KBM-7 (cell line): Measurements from ENCODE around the gene HOOK1.
"Not testable (repeated sequence)": the region's sequence is repeated elsewhere in the genome, so short reads cannot be mapped to it uniquely, and the experiment has no call there.

ENCODE experiments used
- DNase-seq: peaks from one replicate; pipeline ENCODE4 v3.0.0-alpha.2; 2015
- in situ Hi-C: fragments of 300-500 bp; cut with MboI; formaldehyde crosslinking; loops from 2 replicates; pipeline ENCODE4 v1.14.3; 2020; ENCODE audit warnings: low sequenced_read_pairs, low pct_unique_long_range_greater_than_20kb, mixed read lengths

The HOOK1 gene

DNA sequence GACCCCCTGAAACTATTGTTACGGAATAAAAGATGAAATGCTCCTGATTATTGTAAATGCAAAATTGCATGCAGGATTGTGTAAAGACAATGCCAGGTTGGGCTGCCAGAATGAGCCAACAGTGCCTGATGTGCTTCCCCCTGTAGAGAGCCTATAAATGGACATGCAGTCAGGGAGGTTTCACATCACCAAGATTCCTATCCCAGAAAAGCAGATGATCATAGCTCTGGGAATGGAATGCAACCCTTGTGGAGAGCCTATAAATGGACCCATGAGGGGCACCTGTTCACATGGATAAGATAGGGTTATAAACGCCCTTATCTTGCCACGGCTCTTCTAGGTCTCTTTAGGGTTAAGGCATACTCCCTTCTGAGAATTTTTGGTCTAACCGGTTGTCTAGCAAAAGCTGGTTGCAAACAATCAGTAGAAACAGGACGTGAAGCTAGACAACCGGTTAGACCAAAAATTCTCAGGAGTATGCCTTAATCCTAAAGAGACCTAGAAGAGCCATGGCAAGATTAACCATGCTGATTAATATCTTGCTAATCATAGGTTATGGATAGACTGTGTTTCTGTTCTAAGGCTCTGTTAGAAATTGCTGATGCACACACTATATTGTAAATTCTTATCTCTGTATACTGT, 106.6 kb downstream of the HOOK1 start:
- DNase-seq, in situ Hi-C loops: not testable (repeated sequence)

DNA sequence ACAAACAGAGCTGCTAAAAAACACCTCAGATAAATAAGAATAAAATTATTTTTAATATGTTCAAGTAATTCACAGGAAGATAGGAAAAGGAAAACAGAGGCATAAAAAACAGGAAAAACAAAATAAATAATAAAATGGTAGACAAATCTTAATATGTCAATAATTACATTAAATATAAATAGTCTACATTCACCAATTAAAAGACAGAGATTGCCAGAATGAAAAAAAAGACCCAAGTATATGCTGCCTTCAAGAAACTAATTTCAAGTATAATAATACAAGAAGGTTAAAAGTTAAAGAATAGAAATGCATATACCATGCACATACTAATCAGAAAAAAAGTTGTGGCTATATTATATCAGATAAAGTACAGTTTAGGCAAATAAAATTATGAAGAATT, 109.9 kb downstream of the HOOK1 start:
- in situ Hi-C loops: no loop called here
- no peak for DNase-seq
